HG03354 (cell line): ENCODE data around the gene LRRIQ1.

ENCODE experiments used
- ATAC-seq: cut with Tn5 transposase; IDR thresholded peaks from one replicate; pipeline ENCODE4 v1.9.1; 2021; ENCODE audit warnings: mild to moderate bottlenecking; ENCODE audit not compliant: unreplicated experiment, poor library complexity, severe bottlenecking

Gene LRRIQ1

GRCh38 chr12:85041395-85041794 is 5.2 kb downstream of the LRRIQ1 start:
- ATAC-seq, result no peak

- no peak for ATAC-seq
Observed at GRCh38 chr12:85043829-85044228, 7.7 kb downstream of the LRRIQ1 start.

GRCh38 chr12:85057370-85057963 is 21.3 kb downstream of the LRRIQ1 start:
- peak; percentile 92 for ATAC-seq

GRCh38 chr12:85058339-85058738 is 22.2 kb downstream of the LRRIQ1 start:
- ATAC-seq, result no peak

- no peak for ATAC-seq
Observed at GRCh38 chr12:85059594-85059993, 23.4 kb downstream of the LRRIQ1 start.

GRCh38 chr12:85060916-85061315 is 24.8 kb downstream of the LRRIQ1 start:
- ATAC-seq, result no peak

- no peak for ATAC-seq
Observed at GRCh38 chr12:85065837-85066482, 29.8 kb downstream of the LRRIQ1 start.

GRCh38 chr12:85072826-85073225 is 36.7 kb downstream of the LRRIQ1 start:
- ATAC-seq, result no peak

- ATAC-seq, result peak; percentile 84
Observed at GRCh38 chr12:85076688-85077430, 40.7 kb downstream of the LRRIQ1 start.

- no peak for ATAC-seq
Observed at GRCh38 chr12:85085066-85085465, 48.9 kb downstream of the LRRIQ1 start.

- ATAC-seq, result no peak
Observed at GRCh38 chr12:85089792-85090191, 53.6 kb downstream of the LRRIQ1 start.

GRCh38 chr12:85092814-85093370 is 56.7 kb downstream of the LRRIQ1 start:
- ATAC-seq, result no peak

- ATAC-seq, result no peak
Observed at GRCh38 chr12:85095501-85095900, 59.4 kb downstream of the LRRIQ1 start.

- no peak for ATAC-seq
Observed at GRCh38 chr12:85130646-85131045, 94.5 kb downstream of the LRRIQ1 start.

- no peak for ATAC-seq
Observed at GRCh38 chr12:85138833-85139232, 102.7 kb downstream of the LRRIQ1 start.

- no peak for ATAC-seq
Observed at GRCh38 chr12:85147331-85147730, 111.2 kb downstream of the LRRIQ1 start.

- no peak for ATAC-seq
Observed at GRCh38 chr12:85152311-85152729, 116.2 kb downstream of the LRRIQ1 start.

GRCh38 chr12:85155791-85156190 is 119.6 kb downstream of the LRRIQ1 start:
- ATAC-seq, result no peak

- no peak for ATAC-seq
Observed at GRCh38 chr12:85156569-85156968, 120.4 kb downstream of the LRRIQ1 start.

GRCh38 chr12:85157035-85157603 is 121.0 kb downstream of the LRRIQ1 start:
- ATAC-seq, result no peak
